D721Med (cell line): ENCODE results near the gene LTA.

Experiments
- DNase-seq: peaks from one replicate; pipeline ENCODE4 v3.0.0; 2011; ENCODE audit warnings: low spot score; ENCODE audit not compliant: insufficient read length
- FAIRE-seq: peaks from 2 replicates; lab custom pipeline; 2011; peaks lifted over from hg19 to GRCh38; lab: Jason Lieb, UNC
- TF ChIP-seq, protein P1 (sequence below): IDR thresholded peaks from 2 replicates; pipeline ENCODE4 v1.5.1; 2012; ENCODE audit warnings: mild to moderate bottlenecking, control low read depth; ENCODE audit not compliant: insufficient read depth; ENCODE audit errors: missing control alignments

LTA gene

DNA sequence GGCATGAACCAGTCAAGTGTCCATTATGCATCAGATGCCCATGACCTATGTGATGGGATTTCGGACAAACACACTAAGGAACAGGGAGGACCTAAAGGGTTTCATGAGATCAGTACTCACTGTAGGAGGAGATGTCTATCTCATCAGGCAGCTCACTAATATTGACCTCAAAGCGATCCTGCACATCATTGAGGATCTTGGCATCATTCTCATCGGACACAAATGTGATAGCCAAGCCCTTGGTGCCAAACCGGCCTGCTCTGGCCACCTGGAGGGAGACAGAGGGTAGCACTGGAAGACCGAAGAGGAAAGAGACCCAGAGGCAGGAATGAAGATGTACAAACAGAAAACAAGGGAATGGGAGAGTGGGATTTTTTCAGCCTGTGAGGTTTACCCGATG lies 41.4 kb upstream of the LTA start:
- TF ChIP-seq, protein P1, sequence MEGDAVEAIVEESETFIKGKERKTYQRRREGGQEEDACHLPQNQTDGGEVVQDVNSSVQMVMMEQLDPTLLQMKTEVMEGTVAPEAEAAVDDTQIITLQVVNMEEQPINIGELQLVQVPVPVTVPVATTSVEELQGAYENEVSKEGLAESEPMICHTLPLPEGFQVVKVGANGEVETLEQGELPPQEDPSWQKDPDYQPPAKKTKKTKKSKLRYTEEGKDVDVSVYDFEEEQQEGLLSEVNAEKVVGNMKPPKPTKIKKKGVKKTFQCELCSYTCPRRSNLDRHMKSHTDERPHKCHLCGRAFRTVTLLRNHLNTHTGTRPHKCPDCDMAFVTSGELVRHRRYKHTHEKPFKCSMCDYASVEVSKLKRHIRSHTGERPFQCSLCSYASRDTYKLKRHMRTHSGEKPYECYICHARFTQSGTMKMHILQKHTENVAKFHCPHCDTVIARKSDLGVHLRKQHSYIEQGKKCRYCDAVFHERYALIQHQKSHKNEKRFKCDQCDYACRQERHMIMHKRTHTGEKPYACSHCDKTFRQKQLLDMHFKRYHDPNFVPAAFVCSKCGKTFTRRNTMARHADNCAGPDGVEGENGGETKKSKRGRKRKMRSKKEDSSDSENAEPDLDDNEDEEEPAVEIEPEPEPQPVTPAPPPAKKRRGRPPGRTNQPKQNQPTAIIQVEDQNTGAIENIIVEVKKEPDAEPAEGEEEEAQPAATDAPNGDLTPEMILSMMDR: no peak
- DNase-seq (no peak), FAIRE-seq (no peak)

DNA sequence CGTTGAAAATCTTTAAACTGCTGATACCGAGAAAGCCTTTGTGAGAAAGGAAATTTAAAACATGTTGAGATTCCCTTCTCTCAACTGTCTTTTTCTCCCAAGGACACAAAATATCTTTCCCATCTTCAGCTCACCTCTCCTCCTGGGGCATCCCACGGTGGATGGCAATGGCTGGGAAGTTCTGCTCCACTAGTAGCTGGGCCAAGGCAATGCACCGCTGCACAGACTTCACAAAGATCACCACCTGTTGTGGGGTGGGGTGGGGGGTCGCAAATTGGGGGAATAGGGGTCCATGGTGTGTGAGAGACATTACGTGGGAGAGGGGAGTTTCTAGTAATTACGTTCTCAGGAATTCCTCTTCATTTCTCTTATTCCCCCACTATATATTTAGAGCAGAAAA lies 40.9 kb upstream of the LTA start:
- DNase-seq (no peak), FAIRE-seq (no peak)
- TF ChIP-seq, protein P1: no peak

DNA sequence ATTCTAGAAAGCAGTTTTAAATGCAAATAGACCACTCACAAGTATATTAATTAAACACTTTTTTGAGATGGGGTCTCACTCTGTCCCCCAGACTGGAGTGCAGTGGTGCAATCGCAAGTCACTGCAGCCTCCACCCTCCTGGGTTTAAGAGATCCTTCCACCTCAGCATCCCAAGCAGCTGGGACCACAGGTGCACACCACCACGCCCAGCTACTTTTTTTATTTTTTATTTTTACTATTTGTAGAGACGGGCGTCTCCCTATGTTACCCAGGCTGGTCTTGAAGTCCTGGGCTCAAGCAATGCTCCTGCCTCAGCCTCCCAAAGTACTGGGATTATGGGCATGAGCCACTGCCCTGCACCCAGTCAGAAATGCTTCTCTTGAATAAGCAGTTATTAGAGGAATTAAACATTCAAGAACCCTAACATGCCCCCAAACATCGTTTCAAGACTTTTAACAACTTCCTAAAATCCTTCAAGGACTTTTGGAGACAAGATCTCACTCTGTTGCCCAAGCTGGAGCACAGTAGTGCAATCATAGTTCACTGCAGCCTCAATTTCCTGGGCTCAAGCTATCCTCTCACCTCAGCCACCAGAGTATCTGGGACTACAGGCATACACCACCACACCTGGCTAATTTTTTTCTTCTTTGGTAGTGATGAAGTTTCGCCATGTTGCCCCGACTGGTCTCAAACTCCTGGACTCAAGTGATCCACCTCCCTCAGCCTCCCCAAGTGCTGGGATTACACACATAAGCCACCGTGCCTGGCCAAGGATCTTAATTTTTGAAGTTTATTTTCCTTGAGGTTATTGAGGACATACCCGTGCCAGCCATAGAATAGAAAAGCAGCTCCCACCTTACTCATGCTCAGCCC lies 40.1 kb upstream of the LTA start:
- DNase-seq (no peak), FAIRE-seq (no peak)

DNA sequence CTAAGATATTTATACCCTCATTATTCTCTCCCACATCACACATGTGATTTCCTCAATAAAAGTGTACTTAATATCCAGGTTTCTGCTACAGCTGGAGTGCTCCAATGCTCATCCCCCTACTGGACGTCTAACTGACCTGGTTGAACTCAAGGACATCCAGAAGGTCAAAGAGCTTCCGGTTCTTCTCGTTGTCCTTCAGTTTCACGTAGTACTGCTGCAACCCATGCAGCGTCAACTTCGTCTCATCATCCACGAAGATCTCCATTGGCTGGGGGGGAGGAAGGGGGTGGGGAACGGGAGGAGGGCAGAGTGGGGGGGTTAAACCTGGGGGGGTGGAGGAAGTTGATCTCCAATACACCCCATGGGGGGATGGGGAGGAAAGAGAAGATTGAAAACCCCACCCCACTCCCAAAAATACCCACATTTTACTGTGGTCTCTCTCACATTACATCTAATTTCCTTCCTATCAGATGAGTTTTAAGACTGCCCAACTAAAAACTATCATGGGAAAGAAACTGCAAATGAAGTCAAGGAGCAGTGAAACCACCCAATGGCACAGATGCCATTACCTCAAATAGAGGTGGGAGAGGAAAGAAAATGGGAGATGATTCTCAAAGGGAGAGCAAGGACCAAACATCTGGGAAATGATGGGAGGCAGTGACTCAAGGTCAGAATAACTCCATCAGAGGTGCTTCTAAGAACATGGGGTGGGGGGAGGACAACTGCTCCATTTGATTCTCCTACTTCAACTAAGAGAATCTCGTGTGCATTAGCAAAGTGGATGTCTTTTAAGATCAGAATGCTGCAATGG lies 39.2 kb upstream of the LTA start:
- TF ChIP-seq, protein P1: no peak
- FAIRE-seq (no peak), DNase-seq (no peak)

More for the DNA sequence above, 40.1 kb upstream of the LTA start:
- TF ChIP-seq, protein P1: no peak

DNA sequence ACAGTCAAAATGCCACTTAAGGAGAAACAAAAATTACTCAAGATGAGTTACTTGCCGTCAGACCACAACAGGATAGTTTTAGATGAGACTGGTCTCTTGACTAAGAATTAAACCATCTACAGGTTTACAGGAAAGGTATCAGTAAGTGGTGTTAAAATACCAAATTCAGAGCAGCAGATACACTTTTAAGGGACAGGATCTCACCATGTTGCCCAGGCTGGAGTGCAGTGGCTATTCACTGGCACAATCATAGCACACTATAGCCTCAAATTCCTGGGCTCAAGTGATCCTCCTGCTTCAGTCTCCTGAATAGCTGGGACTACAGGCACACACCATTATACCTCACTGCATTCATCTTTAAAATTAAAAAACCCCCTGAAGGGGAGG lies 38.6 kb upstream of the LTA start:
- DNase-seq: no peak
- no peak for FAIRE-seq
- TF ChIP-seq, protein P1: no peak

DNA sequence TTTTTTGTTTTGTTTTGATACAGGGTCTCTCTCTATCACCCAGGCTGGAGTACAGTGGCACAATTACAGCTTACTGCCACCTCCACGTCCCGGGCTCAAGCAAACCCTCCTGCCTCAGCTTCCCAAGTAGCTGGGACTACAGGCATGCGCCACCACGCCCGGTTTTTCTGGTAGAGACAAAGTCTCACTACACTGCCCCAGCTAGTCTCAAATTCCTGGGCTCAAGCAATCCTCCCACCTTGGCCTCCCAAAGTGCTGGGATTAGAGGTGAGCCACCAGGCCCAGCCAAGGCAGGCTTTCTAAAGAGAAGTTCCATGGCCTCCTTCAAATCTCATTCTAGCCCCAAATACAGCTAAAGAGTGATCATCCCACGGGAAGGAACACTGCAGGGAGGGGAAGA lies 38.1 kb upstream of the LTA start:
- TF ChIP-seq, protein P1: no peak
- FAIRE-seq (no peak), DNase-seq (no peak)
